Right cardiac atrium (tissue), 5 donors: Measurements from ENCODE around the gene CIZ1. TPM values are rescaled to one million over a fixed set of nuclear protein-coding genes. Genes with fewer than 3 reads are reported as not detected.

Source experiments
- ATAC-seq, 2 donors: fragments of 200-7000 bp; cut with Tn5 transposase; one replicate each; pipeline versions ENCODE4 v1.8.0 to v1.9.1; 2020; ENCODE audit warnings: moderate library complexity in 2 of 2, mild to moderate bottlenecking in 1 of 2
- DNase-seq, 3 donors: peaks; one replicate each; pipeline ENCODE4 v3.0.0-alpha.2; 2020
- H3K27ac ChIP-seq: one replicate; pipeline ENCODE4 v1.5.1; 2013; ENCODE audit warnings: mild to moderate bottlenecking, low read length, control low read depth, moderate library complexity
- H3K27me3 ChIP-seq: one replicate; pipeline ENCODE4 v1.6.1; 2013; ENCODE audit not compliant: control insufficient read depth, insufficient read depth
- H3K4me1 ChIP-seq: one replicate; pipeline ENCODE4 v1.6.1; 2013; ENCODE audit warnings: low read length; ENCODE audit not compliant: control insufficient read depth, insufficient read depth
- H3K4me3 ChIP-seq: one replicate; pipeline ENCODE4 v1.5.1; 2013; ENCODE audit warnings: low read length, control low read depth
- H3K9me3 ChIP-seq: one replicate; pipeline ENCODE4 v1.6.1; 2013; ENCODE audit warnings: low read length; ENCODE audit not compliant: control insufficient read depth
- WGBS: extraction: QIAGEN DNeasy Blood & Tissue Kit; methylation state at CpG from one replicate; pipeline ENCODE4 v1.1.7; 2013; 5-methylcytosine and 5-hydroxymethylcytosine counted together
- intact Hi-C, 4 donors: fragments of 100-400 bp; cut with DNase I; formaldehyde crosslinking; loops; one replicate each; pipeline versions ENCODE4 v1.11.0 to v1.14.0; 2022 to 2023
- polyA plus RNA-seq: library from polyadenylated mRNA; stranded (reverse); fragments of 200-250 nt; gene quantifications from one replicate; pipeline ENCODE4 v1.2.3, GENCODE V29; 2013
- total RNA-seq, 4 donors: library from RNA; stranded (reverse); fragmentation: NEBNext Ultra II Directional; extraction: Animal tissue kit (Norgen Biotek cat#: 25700); gene quantifications; one replicate each; pipeline ENCODE4 v1.2.1, GENCODE V29; 2021
- donor health status: healthy with polysubstance abuse.
- donor health status: DM: no; HTN: yes; CAD: no.
- donor health status: DM: no; HTN: no; CAD: no.
- donor health status: DM: no; HTN: yes; CAD: no; lungs with severe emphysema.
- donor health status: DM: yes; HTN: yes; CAD: no.

CIZ1 gene
- total and polyA plus RNA-seq, 5 donors: 39.0 to 81.5 (median 80.6) TPM

DNA sequence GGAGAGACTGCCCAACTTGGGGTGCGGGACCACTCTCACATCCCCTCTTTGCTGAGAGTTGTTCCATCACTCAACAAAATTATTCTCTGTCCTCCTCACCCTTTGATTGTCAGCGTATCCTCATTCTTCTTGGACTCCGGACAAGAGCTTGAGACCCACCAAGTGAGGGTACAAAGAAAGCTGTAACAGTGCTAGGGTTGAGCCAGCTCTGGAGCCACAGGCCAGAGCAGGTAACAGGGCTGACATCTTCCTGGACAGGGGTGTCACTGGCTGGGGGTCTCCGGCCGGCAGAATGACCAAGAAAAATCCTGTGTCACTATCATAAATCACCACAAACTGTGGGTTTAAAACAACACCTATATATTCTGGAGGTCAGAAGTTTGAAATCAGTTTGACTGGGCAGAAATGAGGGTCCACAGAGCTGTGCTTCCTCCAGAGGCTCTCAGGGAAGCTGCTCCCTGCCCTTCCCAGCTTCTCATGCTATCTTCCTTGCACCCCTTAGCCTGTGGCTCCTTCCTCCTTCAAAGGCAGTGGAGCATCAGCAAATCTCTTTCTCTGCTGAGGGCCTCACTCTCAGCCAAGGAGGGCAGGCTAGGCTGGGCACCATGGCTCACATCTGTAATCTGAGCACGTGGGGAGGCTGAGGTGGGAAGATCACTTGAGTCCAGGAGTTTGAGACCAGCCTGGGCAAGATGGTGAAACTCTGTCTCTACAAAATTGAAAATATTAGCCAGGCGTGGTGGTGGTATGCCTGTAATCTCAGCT lies 35.5 kb downstream of the CIZ1 start:
- no peak overlapping the region for H3K4me3 ChIP-seq
- H3K9me3 ChIP-seq: no peaks in the 10 kb centered on the region
- H3K27ac ChIP-seq: no peak overlapping the region
- no peaks in the 10 kb centered on the region for H3K27me3 ChIP-seq
- no peak for ATAC-seq
- peak in 1 of 3 donors; percentile 9 for DNase-seq
- H3K4me1 ChIP-seq: no peaks in the 10 kb centered on the region
- 87% methylated on average over 7 of the region's 7 CpGs for WGBS
- intact Hi-C loops: no loop called here

DNA sequence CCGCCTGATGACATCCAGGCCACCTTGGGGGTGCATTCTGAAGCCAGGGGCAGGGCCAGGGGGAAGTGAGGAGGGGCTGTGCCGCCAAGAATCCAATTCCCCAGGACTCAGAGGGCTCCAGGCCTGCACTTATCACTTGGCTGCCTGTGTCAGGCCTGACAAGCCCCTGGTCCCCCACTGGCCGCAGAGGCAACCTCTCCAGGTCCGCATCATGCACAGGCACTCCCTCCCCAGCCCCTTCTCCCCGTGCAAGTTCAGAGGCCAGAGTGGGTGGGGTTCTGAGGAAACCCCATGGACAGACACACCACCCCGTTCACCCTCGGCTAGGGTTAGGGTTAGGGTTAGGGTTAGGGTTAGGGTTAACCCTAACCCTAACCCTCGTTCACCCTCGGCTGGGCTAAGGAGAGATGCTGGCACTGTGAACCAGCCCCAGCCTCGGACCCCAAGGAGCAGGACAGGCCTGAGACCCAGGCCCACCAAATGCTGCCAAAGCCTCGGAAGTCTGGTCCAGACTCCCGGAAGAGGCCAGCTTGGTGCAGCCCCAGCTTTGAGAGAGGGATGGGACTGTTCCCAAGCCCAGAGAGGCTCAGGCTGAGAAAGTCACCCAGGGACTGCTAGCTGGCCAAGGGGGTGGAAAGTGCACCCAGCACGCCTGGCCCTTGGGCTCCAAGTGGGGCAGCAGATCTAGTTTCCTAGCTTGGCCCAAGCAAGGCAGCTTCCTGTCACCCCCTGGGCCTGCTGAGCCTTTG lies 37.3 kb downstream of the CIZ1 start:
- peak in 1 of 3 donors; percentile 4 for DNase-seq
- WGBS: 81% methylated on average over 13 of the region's 13 CpGs
- intact Hi-C loops: no loop called here
- ATAC-seq: no peak
- H3K27ac ChIP-seq: no peak overlapping the region
- H3K4me3 ChIP-seq: no peak overlapping the region
- H3K9me3 ChIP-seq: no peaks in the 10 kb centered on the region
- H3K27me3 ChIP-seq: no peaks in the 10 kb centered on the region
- no peaks in the 10 kb centered on the region for H3K4me1 ChIP-seq

DNA sequence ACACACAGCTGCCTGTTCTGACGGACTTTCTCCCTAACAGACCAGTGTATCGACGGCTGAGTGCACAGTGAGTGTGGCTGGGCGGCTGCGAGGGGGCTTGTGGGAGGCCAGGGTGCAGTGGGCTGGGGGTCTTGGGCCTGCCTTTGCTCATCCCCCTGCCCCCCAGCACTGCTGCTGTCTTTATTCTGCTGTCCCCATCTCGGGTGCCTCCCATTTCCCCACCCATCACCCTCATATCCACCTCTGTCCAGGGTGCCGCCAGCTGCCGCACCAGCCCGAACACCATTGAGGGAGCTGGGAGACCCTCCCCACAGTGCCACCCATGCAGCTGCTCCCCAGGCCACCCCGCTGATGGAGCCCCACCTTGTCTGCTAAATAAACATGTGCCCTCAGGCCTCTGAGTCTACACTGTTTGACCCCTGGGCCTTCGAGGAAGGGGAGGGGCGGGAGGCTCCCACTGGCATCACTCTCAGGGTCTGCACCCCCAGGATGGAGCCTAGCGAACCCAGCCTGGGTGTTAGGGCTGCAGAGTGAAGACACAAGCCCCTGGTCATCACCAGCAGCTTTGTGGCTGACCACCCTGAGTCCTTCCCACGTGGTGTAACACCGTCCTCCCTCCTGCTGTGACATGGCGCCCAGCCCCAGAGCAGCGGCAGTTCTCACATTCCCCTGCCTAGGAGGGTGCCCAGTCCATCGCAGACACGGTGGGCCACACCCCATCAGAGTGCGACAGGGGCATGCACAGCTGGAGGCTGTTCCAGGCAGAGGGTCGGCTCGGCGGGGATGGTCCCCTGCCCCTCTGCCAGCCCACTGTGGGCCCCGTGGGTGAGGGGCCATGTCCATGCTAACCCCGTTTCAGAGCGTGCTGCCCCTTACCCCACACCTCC lies 38.1 kb downstream of the CIZ1 start:
- no peaks in the 10 kb centered on the region for H3K9me3 ChIP-seq
- no peaks in the 10 kb centered on the region for H3K27me3 ChIP-seq
- DNase-seq (no peak), ATAC-seq (no peak)
- no peaks in the 10 kb centered on the region for H3K4me1 ChIP-seq
- no peak overlapping the region for H3K4me3 ChIP-seq
- H3K27ac ChIP-seq: no peak overlapping the region
- intact Hi-C loops: no loop called here
- WGBS: 85% methylated on average over 26 of the region's 26 CpGs

DNA sequence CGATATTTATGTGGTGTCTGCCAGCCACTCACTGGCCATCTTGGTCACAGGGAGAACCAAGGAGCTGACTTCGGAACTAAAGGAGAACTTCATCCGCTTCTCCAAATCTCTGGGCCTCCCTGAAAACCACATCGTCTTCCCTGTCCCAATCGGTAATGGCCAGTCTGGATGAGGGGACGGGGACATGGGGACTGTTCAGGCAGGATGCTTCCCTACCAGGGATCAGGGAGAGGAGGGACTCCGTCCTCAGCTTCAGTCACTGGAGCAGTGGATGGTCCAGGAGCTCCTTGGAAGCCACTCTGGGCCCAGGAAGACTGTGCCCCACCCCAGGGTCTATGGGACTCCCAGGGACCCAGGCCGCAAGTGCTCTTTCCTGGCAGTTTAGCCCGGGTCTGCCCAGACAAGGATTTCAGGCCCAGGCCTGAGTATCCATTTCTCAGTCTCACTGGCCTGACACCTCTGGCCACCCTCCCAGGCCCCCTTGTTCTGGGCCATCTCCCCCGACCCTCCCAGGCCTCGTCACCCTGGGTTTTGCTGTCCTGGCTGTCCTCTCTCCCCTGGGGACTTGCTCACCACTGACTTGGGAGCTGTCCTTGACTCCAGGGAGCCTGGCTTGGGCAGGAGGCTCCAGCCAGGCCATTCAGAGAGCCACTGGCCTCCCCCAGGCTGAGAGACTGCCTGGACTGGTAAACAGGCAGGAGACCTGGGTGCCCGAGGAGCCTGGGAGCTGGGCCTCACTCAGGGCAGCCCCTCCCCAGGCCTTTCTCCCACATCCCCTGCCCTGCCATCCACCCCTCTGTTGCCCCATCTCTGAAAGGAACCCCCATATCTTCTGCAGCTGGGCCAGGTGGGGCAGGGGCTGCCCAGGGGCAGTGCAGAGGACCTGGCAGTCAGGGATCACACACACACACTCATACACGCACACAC lies 39.0 kb downstream of the CIZ1 start:
- intact Hi-C loops: no loop called here
- WGBS: 92% methylated on average over 13 of the region's 13 CpGs
- no peak overlapping the region for H3K4me3 ChIP-seq
- ATAC-seq (no peak), DNase-seq (peak in 1 of 3 donors; percentile 12)
- no peaks in the 10 kb centered on the region for H3K9me3 ChIP-seq
- no peak overlapping the region for H3K27ac ChIP-seq
- H3K4me1 ChIP-seq: no peaks in the 10 kb centered on the region
- no peaks in the 10 kb centered on the region for H3K27me3 ChIP-seq

DNA sequence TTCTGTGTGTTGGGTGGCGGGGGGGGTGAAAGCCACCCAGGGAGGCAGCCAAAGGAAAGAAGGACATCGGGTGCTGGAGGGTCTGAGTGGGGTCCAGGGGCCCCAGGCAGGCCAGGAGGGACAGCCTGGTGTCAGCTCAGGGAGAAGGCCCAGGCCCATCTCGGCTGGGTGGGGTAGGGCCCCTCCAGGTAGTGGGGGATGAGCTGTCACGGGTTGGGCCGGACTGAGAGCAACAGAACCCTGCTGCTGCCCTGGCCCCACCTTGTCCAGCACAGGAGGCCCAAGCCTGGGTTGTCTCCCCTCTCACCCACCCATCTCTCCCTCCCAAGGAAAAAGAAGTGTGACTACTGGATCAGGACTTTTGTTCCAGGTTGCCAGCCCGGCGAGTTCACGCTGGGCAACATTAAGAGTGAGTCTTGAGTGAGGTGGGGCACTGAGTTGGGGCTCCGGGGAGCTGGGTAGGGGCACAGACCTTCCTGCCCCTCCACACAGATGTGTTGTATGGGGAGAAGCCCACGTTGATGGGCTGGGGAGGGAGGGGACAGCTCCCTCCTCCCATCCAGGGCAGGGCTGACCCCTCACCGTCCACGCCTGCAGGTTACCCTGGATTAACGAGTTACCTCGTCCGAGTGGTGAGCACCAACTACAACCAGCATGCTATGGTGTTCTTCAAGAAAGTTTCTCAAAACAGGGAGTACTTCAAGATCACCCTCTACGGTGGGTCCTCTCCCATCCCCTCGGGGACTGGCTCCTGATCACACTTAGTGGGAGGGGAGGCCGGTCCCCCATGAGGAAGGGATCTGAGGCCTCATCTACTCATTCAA lies 39.9 kb downstream of the CIZ1 start:
- H3K9me3 ChIP-seq: no peaks in the 10 kb centered on the region
- intact Hi-C loops: no loop called here

DNA sequence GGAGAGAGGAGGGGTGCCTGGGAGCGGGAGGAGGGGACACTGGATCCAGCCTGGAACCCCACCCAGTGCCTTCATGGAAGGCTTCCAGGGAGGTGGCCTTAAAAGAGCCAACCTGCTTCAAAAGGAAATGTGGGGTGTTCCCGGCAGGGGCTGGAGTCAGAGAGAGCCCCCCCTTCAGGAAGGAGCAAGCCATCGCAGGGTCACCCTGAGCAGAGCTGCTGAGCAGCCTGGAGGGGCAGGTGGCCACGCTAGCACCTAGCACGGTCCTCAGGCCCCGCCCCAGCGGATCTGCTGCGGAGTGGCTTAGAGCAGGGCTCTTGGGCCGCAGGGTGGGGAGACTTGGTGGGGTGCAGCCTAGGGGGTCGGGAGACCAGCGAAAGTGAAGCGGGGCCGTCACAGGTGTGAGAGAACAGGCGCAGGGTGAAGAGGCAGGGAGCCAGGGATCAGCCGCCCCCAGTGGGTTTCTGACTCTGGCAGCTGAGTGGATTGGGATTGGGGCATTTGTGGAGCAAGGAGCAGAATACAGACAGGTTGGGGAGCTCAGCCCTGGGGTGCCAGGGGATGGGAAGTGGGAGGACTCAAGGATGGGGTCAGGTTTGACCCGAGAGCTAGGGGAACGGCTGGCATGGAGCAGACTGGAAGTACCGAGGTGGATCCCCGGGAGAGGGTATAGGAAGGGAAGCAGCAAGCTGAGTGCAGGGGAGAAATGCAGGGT lies 40.6 kb downstream of the CIZ1 start:
- DNase-seq: peak in 1 of 3 donors; percentile 19
- Histone ChIP-seq H3K9me3 (no peaks in the 10 kb centered on the region), H3K27ac (no peak overlapping the region), H3K4me3 (no peak overlapping the region), H3K27me3 (no peaks in the 10 kb centered on the region), H3K4me1 (no peaks in the 10 kb centered on the region)
- 70% methylated on average over 19 of the region's 19 CpGs for WGBS
- peak in 1 of 2 donors; percentile 17 for ATAC-seq
- intact Hi-C loops: no loop called here

More for the DNA sequence above, 39.9 kb downstream of the CIZ1 start:
- DNase-seq: peak in 1 of 3 donors; percentile 23
- no peak for ATAC-seq
- Histone ChIP-seq H3K4me3 (no peak overlapping the region), H3K27ac (no peak overlapping the region), H3K27me3 (no peaks in the 10 kb centered on the region), H3K4me1 (no peaks in the 10 kb centered on the region)
- 88% methylated on average over 18 of the region's 18 CpGs for WGBS

DNA sequence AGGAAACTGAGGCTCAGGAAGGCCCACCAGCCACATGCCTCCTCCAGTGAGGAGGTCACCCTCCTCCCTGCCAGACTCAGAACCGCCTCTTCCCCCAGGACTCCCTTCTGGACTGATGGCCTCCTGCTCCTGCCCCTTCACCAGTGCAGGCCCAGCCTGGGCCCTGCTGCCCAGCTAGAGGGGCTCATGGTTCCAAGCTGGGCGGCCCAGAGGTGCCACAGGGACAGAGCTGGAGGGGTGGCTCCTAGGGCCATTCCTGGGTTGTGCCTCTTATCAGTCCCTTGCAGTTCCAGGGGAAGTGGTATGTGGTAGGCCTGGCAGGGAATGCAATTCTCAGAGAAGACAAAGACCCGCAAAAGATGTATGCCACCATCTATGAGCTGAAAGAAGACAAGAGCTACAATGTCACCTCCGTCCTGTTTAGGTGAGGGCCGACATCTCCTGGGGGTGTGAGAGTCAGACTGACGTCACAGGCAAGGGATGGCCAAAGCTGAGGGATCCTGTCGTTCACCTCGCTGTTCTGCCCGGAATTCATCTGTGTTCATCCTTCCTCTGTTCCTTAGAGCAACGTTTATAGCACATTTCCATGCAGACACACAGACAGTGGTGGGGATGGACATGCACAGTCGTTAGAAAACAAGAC lies 41.3 kb downstream of the CIZ1 start:
- H3K4me3 ChIP-seq: no peak overlapping the region
- peak in 1 of 3 donors; percentile 21 for DNase-seq
- no peak for ATAC-seq
- intact Hi-C loops: no loop called here
- no peaks in the 10 kb centered on the region for H3K9me3 ChIP-seq
- no peaks in the 10 kb centered on the region for H3K27me3 ChIP-seq
- no peak overlapping the region for H3K27ac ChIP-seq
- WGBS: 58% methylated on average over 11 of the region's 11 CpGs
- no peaks in the 10 kb centered on the region for H3K4me1 ChIP-seq

DNA sequence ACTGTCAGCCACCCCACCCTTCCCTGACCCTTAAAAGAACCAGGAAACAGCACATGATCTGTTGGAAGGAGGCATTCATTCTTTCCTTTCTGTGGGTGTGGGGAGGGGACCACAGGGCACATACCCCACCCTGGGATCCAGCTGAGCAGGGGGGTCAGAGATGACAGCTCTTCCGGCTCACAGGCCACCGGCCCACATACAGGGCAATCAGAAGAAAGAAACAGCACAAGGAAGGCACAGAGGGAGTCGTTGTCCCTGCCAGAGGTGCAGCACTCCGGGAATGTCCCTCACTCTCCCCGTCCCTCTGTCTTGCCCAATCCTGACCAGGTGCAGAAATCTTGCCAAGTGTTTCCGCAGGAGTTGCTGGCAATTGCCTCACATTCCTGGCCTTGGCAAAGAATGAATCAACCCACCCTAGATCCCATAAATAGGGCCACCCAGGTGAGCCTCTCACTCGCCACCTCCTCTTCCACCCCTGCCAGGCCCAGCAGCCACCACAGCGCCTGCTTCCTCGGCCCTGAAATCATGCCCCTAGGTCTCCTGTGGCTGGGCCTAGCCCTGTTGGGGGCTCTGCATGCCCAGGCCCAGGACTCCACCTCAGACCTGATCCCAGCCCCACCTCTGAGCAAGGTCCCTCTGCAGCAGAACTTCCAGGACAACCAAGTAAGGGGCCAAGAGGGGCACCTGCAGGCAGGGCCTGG lies 42.2 kb downstream of the CIZ1 start, which contains the start of gene LCN2:
LCN2 (plus strand) TSS at position 453 of the 701 bp plus-strand sequence; CDS start at position 526, 73 bp downstream.
- no peaks in the 10 kb centered on the region for H3K4me1 ChIP-seq
- H3K9me3 ChIP-seq: no peaks in the 10 kb centered on the region
- H3K4me3 ChIP-seq: no peak within 1 kb of the TSS
- no peak within 1 kb of the TSS for H3K27ac ChIP-seq
- DNase-seq (peak in 1 of 3 donors; percentile 28), ATAC-seq (peak in 1 of 2 donors; percentile 39)
- intact Hi-C loops: no loop called here
- H3K27me3 ChIP-seq: no peaks in the 10 kb centered on the region
- WGBS: 71% methylated on average over 9 of the region's 9 CpGs
